Measurements from ENCODE around the gene HSPA14. TPM values are rescaled to one million over a fixed set of nuclear protein-coding genes. Genes with fewer than 3 reads are reported as not detected.
"Not testable (repeated sequence)": the region's sequence is repeated elsewhere in the genome, so short reads cannot be mapped to it uniquely, and the experiment has no call there.

Gene HSPA14
- total and polyA plus RNA-seq, 10 donors = 11.6 to 24.1 (median 13.5) TPM

DNA sequence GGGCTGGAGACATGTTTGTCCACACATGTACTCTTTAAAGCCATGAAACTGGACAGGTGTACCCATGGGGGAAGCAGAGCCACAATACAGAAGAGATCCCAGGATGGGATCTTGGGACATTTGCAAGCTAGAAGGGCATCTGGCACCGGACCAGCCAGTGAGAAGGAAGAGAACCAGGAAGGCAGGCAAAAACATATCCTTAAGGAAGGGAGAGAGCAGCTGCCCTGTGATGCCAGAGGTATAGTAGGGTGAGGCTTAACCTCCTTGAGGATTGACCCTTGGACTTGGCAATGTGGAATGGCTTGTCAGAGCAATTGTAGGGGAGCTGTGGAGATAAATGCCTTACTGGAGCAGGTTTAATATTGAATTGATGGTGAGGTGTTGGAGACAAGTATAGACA lies 22.7 kb downstream of the HSPA14 start:
- peaks cover 0 to 6% (median 0%) of the 10 kb centered on the region in 6 donors for H3K4me1 ChIP-seq
- TF ChIP-seq POLR2A (IDR thresholded peaks at IDR 0.05) = no peak
- TF ChIP-seq, protein P1, sequence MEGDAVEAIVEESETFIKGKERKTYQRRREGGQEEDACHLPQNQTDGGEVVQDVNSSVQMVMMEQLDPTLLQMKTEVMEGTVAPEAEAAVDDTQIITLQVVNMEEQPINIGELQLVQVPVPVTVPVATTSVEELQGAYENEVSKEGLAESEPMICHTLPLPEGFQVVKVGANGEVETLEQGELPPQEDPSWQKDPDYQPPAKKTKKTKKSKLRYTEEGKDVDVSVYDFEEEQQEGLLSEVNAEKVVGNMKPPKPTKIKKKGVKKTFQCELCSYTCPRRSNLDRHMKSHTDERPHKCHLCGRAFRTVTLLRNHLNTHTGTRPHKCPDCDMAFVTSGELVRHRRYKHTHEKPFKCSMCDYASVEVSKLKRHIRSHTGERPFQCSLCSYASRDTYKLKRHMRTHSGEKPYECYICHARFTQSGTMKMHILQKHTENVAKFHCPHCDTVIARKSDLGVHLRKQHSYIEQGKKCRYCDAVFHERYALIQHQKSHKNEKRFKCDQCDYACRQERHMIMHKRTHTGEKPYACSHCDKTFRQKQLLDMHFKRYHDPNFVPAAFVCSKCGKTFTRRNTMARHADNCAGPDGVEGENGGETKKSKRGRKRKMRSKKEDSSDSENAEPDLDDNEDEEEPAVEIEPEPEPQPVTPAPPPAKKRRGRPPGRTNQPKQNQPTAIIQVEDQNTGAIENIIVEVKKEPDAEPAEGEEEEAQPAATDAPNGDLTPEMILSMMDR (IDR thresholded peaks at IDR 0.05 in 8 of 11, conservative IDR thresholded peaks at IDR 0.05 in 3 of 11) = no peak
- TF ChIP-seq POLR2AphosphoS5 (IDR thresholded peaks at IDR 0.05) = no peak
- H3K9me3 ChIP-seq = no peaks in the 10 kb centered on the region
- no peak overlapping the region for H3K27ac ChIP-seq
- peaks cover 0 to 82% (median 21%) of the 10 kb centered on the region in 6 donors for H3K36me3 ChIP-seq
- H3K27me3 ChIP-seq (replicated peaks in 1 of 7) = no peaks in the 10 kb centered on the region
- intact Hi-C loops (cut with DNase I; ENCODE audit: low total_unique reads) = no loop called here
- 83 to 100% (median 94%) methylated on average over 1 of the region's 1 CpG for WGBS, 5 donors
- DNase-seq = no peak
- no peak overlapping the region for H3K4me3 ChIP-seq

GRCh38 chr10:14864466-14864865 lies 26.4 kb downstream of the HSPA14 start:
- intact Hi-C loops (cut with DNase I; ENCODE audit: low total_unique reads); H3K27ac ChIP-seq: not testable (repeated sequence)
- WGBS, 5 donors = 92 to 100% (median 98%) methylated on average over 6 of the region's 6 CpGs

GRCh38 chr10:14864871-14865270 lies 26.8 kb downstream of the HSPA14 start:
- H3K4me3 ChIP-seq = not testable (repeated sequence)
- 84 to 97% (median 89%) methylated on average over 3 of the region's 3 CpGs for WGBS, 5 donors

More at GRCh38 chr10:14864466-14864865, 26.4 kb downstream of the HSPA14 start:
- not testable (repeated sequence) for DNase-seq; H3K9me3 ChIP-seq; H3K4me3 ChIP-seq; H3K4me1 ChIP-seq; H3K27me3 ChIP-seq (replicated peaks in 1 of 7)
- peaks cover 2 to 84% (median 31%) of the 10 kb centered on the region in 6 donors for H3K36me3 ChIP-seq

GRCh38 chr10:14873090-14873760 lies 35.1 kb downstream of the HSPA14 start:
- peaks cover 7 to 24% (median 15%) of the 10 kb centered on the region in 6 donors for H3K4me1 ChIP-seq
- 75 to 87% (median 81%) methylated on average over 2 of the region's 2 CpGs for WGBS, 5 donors

More at GRCh38 chr10:14864871-14865270, 26.8 kb downstream of the HSPA14 start:
- H3K9me3 ChIP-seq; DNase-seq; H3K27ac ChIP-seq; H3K27me3 ChIP-seq (replicated peaks in 1 of 7); intact Hi-C loops (cut with DNase I; ENCODE audit: low total_unique reads); H3K4me1 ChIP-seq: not testable (repeated sequence)
- H3K36me3 ChIP-seq = peaks cover 6 to 88% (median 35%) of the 10 kb centered on the region in 6 donors

GRCh38 chr10:14875941-14876340 lies 37.8 kb downstream of the HSPA14 start:
- TF ChIP-seq POLR2AphosphoS5 (IDR thresholded peaks at IDR 0.05) = no peak
- TF ChIP-seq POLR2A (IDR thresholded peaks at IDR 0.05) = no peak
- TF ChIP-seq, protein P1 (IDR thresholded peaks at IDR 0.05 in 8 of 11, conservative IDR thresholded peaks at IDR 0.05 in 3 of 11) = no peak
- peaks cover 0 to 15% (median 4%) of the 10 kb centered on the region in 6 donors for H3K36me3 ChIP-seq
- intact Hi-C loops (cut with DNase I; ENCODE audit: low total_unique reads) = no loop called here
- H3K27me3 ChIP-seq (replicated peaks in 1 of 7) = no peaks in the 10 kb centered on the region
- H3K4me3 ChIP-seq = no peak overlapping the region
- H3K9me3 ChIP-seq = no peaks in the 10 kb centered on the region
- DNase-seq = no peak
- H3K4me1 ChIP-seq = peaks cover 14 to 42% (median 28%) of the 10 kb centered on the region in 6 donors
- no peak overlapping the region for H3K27ac ChIP-seq
- 85 to 95% (median 91%) methylated on average over 12 of the region's 12 CpGs for WGBS, 5 donors

More at GRCh38 chr10:14873090-14873760, 35.1 kb downstream of the HSPA14 start:
- Histone ChIP-seq H3K27me3 (replicated peaks in 1 of 7) (no peaks in the 10 kb centered on the region), H3K27ac (no peak overlapping the region), H3K9me3 (no peaks in the 10 kb centered on the region), H3K36me3 (peaks cover 0 to 42% (median 19%) of the 10 kb centered on the region in 6 donors), H3K4me3 (no peak overlapping the region)
- TF ChIP-seq, protein P1 (IDR thresholded peaks at IDR 0.05 in 8 of 11, conservative IDR thresholded peaks at IDR 0.05 in 3 of 11) = no peak
- TF ChIP-seq POLR2A (IDR thresholded peaks at IDR 0.05) (no peak), POLR2AphosphoS5 (IDR thresholded peaks at IDR 0.05) (no peak)
- no peak for DNase-seq
- intact Hi-C loops (cut with DNase I; ENCODE audit: low total_unique reads) = no loop called here
